Fibroblast of peridontal ligament (primary cell): ENCODE measurements around the gene CFP.
"Not testable (repeated sequence)": the region's sequence is repeated elsewhere in the genome, so short reads cannot be mapped to it uniquely, and the experiment has no call there.

ENCODE experiments used
- DNase-seq: peaks from one replicate; pipeline ENCODE4 v3.0.0-alpha.2; 2010; ENCODE audit errors: extremely low read depth

Gene CFP

DNA sequence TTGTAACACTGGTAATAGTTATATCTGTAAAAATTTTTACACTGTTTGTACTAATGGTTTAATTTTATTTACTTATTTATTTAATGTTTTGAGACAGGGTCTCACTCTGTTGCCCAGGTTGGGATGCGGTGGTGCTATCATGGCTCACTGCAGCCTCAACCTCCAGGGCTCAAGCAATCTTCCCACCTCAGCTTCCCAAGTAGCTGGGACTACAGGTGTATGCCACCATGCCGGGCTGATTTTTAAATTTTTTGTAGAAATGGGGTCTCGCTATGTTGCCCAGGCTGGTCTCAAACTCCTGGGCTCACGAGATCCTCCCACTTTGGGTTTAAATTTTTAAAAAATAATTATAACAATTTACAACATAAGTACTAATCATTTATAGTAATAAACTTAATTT lies 26.6 kb downstream of the CFP start:
- DNase-seq = not testable (repeated sequence)

GRCh38 chrX:47597222-47597621 lies 32.5 kb downstream of the CFP start:
- DNase-seq = no peak

DNA sequence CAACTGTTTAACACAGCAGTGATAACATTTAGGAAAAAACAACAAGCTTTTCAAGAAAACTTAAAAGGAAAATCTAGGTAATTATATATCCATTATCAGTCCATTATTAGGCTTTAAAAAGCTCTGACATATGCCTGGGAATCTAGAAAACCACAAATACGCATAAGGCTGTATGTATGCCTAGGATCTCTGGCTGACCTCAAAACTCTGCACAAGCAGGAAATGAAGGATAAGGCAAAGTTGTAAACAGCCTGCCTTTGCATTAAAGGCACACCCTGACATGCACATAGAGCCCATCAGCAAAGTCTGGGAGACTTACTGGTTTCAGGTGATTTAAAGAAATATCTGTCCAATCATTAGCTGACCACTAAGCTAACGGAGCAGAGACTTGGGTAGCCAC lies 33.5 kb downstream of the CFP start:
- DNase-seq = no peak

DNA sequence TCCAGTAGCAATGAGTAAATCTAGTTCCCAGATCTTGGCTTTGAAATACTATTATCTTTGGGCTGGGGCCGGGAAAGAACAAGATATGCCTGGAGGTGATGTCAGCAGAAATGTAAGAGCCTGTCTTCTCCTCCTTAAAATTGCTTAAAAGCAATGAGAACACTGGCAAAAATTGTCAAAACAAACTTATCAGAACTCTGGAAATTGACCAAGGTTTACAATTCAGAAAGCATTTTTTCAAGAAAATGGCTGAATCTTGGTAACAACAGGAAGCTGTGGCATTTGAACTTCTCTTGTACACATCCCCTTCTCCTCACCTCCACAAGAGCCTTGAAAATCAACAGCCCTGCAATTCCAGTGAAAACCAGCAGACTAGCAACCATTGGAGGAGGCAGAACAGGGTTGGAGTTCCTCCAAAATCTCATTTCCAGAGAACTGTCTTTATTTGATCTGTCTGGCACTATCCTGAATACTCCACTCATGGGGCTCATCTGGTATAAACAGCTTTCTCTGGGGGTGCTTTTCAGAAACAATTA lies 33.9 kb downstream of the CFP start:
- DNase-seq = peak; percentile 88

DNA sequence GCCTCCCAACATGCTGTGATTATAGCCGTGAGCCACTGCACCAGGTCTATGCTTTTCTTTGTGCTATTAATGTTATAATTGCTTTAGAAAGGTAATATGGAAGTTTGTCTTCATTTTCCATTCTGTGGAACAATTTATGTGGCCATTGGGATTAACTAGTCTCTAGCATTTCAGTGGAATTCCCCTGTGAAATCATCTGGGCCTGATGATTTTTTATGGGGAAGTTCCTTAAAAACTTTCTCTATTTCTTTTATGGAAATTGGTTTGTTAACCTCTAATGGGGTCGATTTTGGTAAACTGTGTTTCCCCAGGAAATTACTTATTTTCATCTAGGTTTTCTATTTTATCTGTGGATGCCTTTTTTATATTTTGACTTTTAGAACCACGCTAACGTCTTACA lies 36.2 kb downstream of the CFP start:
- DNase-seq = no peak

GRCh38 chrX:47590984-47591383 lies 38.7 kb downstream of the CFP start:
- no peak for DNase-seq

GRCh38 chrX:47587906-47588735 lies 41.6 kb downstream of the CFP start:
- DNase-seq = no peak

GRCh38 chrX:47587091-47587891 lies 42.4 kb downstream of the CFP start:
- no peak for DNase-seq

DNA sequence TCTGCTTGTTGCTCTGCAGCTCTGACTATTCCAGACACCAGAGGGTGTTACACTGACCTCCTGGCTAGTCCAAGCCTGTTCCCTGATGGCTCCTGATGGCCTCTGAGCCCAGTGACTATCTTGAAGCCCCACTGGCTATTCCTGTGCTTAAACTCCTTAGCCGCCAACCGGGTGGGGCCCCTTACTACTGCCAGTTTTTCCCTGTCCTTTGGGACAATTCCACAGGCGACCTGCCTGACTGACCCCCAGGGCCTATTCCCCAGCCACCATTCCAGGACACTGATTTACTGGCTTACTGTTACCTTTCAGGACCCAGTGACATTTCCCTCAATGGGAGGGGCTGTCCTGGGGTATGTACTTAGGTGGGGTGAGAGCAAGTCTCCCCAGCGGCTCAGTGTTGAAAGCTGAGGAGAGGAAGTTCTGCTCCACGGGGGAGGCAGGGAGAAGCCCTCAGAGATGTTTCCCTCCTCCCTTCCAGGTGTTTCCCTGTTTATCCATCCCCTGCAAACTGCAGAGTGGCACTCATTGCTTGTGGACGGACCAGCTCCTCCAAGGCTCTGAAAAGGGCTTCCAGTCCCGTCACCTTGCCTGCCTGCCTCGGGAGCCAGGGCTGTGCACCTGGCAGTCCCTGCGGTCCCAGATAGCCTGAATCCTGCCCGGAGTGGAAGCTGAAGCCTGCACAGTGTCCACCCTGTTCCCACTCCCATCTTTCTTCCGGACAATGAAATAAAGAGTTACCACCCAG lies 43.5 kb downstream of the CFP start:
- DNase-seq = no peak

DNA sequence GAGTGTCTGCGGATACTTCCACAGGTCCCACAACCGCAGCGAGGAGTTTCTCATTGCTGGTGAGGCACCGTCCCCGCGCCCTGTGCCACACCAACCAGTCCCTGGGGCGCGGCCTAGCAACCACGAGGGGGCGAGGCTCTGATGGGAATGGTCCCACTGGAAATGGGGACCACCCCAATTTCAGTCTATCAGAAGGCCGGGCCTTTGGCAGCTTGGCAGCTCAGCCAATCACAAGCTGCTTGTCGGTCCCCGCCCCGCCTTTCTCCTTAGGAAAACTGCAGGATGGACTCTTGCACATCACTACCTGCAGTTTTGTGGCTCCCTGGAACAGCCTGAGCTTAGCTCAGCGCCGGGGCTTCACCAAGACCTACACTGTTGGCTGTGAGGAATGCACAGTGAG lies 44.5 kb downstream of the CFP start:
- DNase-seq = no peak

GRCh38 chrX:47584714-47585113 lies 45.0 kb downstream of the CFP start:
- no peak for DNase-seq

GRCh38 chrX:47583240-47583861 lies 46.4 kb downstream of the CFP start:
- no peak for DNase-seq

DNA sequence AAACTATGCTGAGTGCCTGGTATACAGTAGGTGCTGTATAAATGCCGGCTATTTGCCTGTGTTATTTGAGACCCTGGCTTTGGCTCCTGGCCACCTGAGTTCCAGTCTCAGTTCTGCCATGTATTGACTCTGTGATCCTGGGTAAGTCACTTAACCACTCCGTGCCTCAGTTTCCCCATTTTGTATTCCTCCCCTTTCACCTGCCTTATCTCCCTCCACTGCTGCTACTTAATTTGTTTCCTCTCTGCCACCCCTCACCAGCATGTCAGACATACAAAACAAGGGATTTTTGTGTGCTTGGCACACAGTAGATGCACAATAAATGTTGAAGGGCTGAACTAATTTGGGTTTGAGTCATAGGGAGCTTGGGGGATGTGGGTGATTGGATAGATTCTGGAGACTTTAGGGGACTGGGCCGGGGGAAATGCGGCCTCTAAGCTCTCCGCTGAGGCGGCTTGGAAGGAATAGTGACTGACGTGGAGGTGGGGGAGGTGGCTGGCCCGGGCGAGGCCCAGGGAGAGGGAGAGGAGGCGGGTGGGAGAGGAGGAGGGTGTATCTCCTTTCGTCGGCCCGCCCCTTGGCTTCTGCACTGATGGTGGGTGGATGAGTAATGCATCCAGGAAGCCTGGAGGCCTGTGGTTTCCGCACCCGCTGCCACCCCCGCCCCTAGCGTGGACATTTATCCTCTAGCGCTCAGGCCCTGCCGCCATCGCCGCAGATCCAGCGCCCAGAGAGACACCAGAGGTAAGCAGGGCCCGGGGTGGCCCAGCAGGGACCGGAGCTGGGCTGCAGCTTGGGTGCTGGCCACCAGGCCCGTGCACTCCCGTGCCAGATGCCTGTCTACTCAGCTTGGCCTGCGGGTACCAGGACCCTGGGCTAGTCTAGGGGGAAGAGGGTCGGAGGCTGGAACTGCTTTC lies 47.7 kb downstream of the CFP start, which contains the start of gene TIMP1:
TIMP1 (plus strand) TSS at position 706 of the 917 bp plus-strand sequence. CDS start 980 bp downstream, outside the sequence.
- peak; percentile 87 for DNase-seq

DNA sequence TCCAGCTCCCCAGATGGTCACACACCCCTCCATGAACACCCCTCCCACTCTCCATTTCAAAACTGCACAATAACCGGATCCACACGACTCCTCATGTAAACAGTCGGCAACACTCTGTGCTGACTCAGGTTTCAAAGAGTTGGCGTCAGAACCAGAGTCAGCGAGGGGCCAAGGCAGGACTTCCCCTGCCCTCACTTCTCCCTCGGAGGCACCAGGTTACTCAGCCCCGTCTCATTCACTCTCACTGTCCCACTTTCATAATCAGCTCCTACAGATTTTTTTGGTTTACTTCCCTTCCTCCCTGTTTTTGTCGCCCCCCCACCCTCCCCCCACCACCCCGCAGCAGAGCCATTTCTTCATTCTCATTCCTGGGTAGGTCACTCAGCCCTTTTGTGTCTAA lies 50.2 kb downstream of the CFP start:
- DNase-seq = peak; percentile 62

- no peak for DNase-seq
Measured at GRCh38 chrX:47578692-47579091, 51.0 kb downstream of the CFP start.

DNA sequence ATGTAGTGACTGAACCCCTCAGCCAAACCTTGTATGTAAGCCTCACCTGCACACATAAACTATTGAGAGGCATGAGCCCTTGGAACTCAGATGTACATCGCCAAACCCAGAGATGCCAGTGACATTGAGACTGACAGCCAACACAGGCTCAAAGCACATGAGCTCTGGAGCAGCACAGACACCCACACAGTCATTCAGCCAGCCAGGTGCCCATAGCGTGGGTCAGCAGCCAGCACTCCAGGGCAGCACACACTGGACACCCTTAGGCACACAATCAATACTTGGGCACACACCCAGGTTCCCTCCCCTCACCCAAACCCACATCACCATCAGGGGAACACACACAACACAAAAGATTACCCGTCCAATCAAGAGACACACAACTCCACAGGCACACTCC lies 51.8 kb downstream of the CFP start:
- no peak for DNase-seq

- no peak for DNase-seq
Measured at GRCh38 chrX:47577424-47577823, 52.3 kb downstream of the CFP start.

GRCh38 chrX:47576021-47576898 lies 53.5 kb downstream of the CFP start:
- DNase-seq = no peak

DNA sequence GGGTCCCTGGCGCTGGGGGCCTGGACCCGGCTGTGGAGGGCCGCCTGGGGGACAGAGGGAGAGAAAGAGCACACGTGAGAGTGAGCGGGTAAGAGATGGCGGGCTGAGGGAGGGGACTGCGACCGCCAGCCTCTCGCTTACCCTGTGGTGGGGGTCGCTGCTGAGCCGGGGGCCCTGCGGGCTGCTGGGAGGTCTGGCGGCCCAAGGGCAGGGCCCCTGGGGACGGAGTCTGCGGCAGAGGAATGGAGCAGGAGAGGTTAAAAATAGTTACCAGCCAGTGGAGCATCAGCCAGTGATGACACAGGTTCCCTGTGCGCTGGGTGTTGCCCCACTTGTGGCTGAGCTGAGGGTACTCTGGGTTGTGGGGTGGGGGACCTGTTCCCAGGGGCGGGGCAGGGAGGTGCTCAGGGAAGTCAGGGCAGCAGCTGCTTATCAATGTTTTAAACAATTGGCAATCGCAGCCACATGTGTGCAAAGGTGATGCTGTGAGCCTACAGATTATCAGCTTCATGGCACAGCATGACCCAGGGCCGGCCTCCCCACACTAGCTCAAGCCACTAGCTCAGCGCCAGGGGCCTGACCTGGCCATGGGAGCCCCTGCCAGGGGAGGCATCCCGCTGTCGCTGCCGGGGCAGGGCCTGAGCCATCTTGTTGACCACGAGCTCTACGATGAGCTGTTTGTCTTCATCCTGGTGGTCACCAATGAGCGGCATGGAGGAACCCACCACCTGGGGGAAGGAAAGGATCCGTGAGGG lies 55.0 kb downstream of the CFP start:
- no peak for DNase-seq
